A549 (cell line): ENCODE results near the gene ELMOD1.

Experiments
- CHD2 ChIP-seq: fragments of 150-350 bp; IDR thresholded peaks from 2 replicates; pipeline ENCODE4 v1.6.1; 2014; ENCODE audit warnings: low read length; ENCODE audit not compliant: partially characterized antibody
- CTCF ChIP-seq: fragments of >200 bp; sonication (Bioruptor Twin); formaldehyde crosslinking; IDR thresholded peaks from 3 replicates; pipeline ENCODE4 v1.5.1; 2016
- EP300 ChIP-seq, 2 experiments: fragments of >200 bp; sonication (Bioruptor Twin); formaldehyde crosslinking; IDR thresholded peaks; 2 replicates in 1 of 2; 3 replicates in 1 of 2; pipeline ENCODE4 v1.6.1; 2016 to 2017
- FOSL2 ChIP-seq, 2 experiments: fragments of 450-650 bp in 1 of 2; fragments of >200 bp in 1 of 2; sonication (Bioruptor Twin) in 1 of 2; formaldehyde crosslinking; IDR thresholded peaks; 2 replicates each; pipeline versions ENCODE4 v1.5.0 to v1.6.1; 2016 to 2020; ENCODE audit warnings: mild to moderate bottlenecking in 1 of 2, moderate library complexity in 1 of 2
- GATA3 ChIP-seq: IDR thresholded peaks from 2 replicates; pipeline ENCODE4 v1.6.1; 2012; ENCODE audit warnings: borderline replicate concordance
- PBX3 ChIP-seq: IDR thresholded peaks from 2 replicates; pipeline ENCODE4 v1.6.1; 2012
- POLR2A ChIP-seq: IDR thresholded peaks from 2 replicates; pipeline ENCODE4 v1.6.1; 2012; ENCODE audit warnings: mild to moderate bottlenecking, low read length
- RAD21 ChIP-seq, 2 experiments: fragments of >200 bp in 1 of 2; sonication (Bioruptor Twin) in 1 of 2; formaldehyde crosslinking in 1 of 2; IDR thresholded peaks in 1 of 2; conservative IDR thresholded peaks in 1 of 2; 2 replicates in 1 of 2; 3 replicates in 1 of 2; pipeline ENCODE4 v1.6.1; 2012 to 2018; ENCODE audit warnings: inconsistent platforms in 1 of 2
- RCOR1 ChIP-seq: fragments of 150-350 bp; IDR thresholded peaks from 2 replicates; pipeline ENCODE4 v1.6.1; 2014; ENCODE audit warnings: antibody characterized with exemption, low read length, low read depth
- SREBF2 ChIP-seq: fragments of 450-650 bp; IDR thresholded peaks from 2 replicates; pipeline ENCODE4 v1.6.1; 2014; ENCODE audit warnings: mild to moderate bottlenecking, moderate library complexity
- ZNF302 ChIP-seq: fragments of 250-450 bp; sonication (Bioruptor Pico); IDR thresholded peaks from 2 replicates; pipeline ENCODE4 v1.9.0; 2021; ENCODE audit warnings: inconsistent platforms, mild to moderate bottlenecking, moderate library complexity
- TF ChIP-seq, protein P1 (sequence below): IDR thresholded peaks from 2 replicates; pipeline ENCODE4 v1.6.1; 2012

DNA sequence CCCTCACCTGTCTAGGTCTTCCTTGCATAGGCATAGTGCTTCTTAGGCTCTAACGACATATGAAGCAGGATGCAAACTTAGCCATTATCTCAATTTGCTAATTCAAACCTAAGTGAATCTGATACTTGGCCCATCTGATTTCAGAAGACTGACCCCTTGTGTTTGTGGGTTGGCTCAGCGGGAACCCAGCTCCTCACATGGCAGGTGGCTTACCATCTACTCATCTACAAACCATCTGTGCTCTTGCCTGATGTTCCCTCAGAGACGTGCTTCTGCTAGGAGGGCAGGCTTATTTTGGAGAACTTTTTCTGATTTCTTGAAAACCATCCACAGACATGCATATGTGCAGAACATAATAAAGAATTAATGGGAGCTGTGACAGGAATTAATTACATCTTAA, 15.2 kb downstream of the ELMOD1 start:
- TF ChIP-seq CTCF, result no peak
- TF ChIP-seq RAD21 (conservative IDR thresholded peaks at IDR 0.05 in 1 of 2, IDR thresholded peaks at IDR 0.05 in 1 of 2), result no peak
- no peak for TF ChIP-seq GATA3
- TF ChIP-seq CHD2, result no peak
- no peak for TF ChIP-seq EP300 (IDR thresholded peaks at IDR 0.05)
- no peak for TF ChIP-seq PBX3
- TF ChIP-seq SREBF2, result no peak
- no peak for TF ChIP-seq FOSL2 (IDR thresholded peaks at IDR 0.05)
- no peak for TF ChIP-seq FOSL2 (CRISPR knock-in tag; IDR thresholded peaks at IDR 0.05)
- TF ChIP-seq POLR2A, result no peak
- no peak for TF ChIP-seq RCOR1
- TF ChIP-seq ZNF302 (CRISPR knock-in tag), result no peak
- TF ChIP-seq, protein P1, sequence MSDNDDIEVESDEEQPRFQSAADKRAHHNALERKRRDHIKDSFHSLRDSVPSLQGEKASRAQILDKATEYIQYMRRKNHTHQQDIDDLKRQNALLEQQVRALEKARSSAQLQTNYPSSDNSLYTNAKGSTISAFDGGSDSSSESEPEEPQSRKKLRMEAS, result no peak
